DOHH2 (cell line): ENCODE results near the gene CXCL12.

ENCODE experiments used
- H3F3A ChIP-seq: fragments of 200-600 bp; sonication (generic), shearing (Covaris generic); 2 replicates; pipeline ENCODE4 v1.6.0; 2016; ENCODE audit warnings: antibody characterized with exemption, mild to moderate bottlenecking; ENCODE audit not compliant: control insufficient read depth, insufficient read depth
- H3K27ac ChIP-seq: fragments of 200-600 bp; sonication (generic); 2 replicates; pipeline ENCODE4 v1.5.1; 2014; ENCODE audit warnings: low read depth, mild to moderate bottlenecking, low read length, moderate library complexity
- H3K27me3 ChIP-seq: fragments of 200-600 bp; sonication (generic); 2 replicates; pipeline ENCODE4 v1.6.1; 2014; ENCODE audit warnings: mild to moderate bottlenecking, low read length, mixed read lengths; ENCODE audit not compliant: control insufficient read depth
- H3K36me3 ChIP-seq: fragments of 200-600 bp; sonication (generic); 2 replicates; pipeline ENCODE4 v1.6.1; 2014; ENCODE audit warnings: mild to moderate bottlenecking, low read length, moderate library complexity, mixed read lengths; ENCODE audit not compliant: control insufficient read depth
- H3K4me1 ChIP-seq: fragments of 200-600 bp; sonication (generic); 2 replicates; pipeline ENCODE4 v1.6.1; 2014; ENCODE audit warnings: mild to moderate bottlenecking, low read length, mixed read lengths; ENCODE audit not compliant: control insufficient read depth
- H3K4me2 ChIP-seq: fragments of 200-600 bp; sonication (generic); 2 replicates; pipeline ENCODE4 v1.6.0; 2014; ENCODE audit warnings: mild to moderate bottlenecking, low read length, moderate library complexity
- H3K4me3 ChIP-seq: fragments of 200-600 bp; sonication (generic); 2 replicates; pipeline ENCODE4 v1.5.1; 2014; ENCODE audit warnings: mild to moderate bottlenecking, low read length, mixed read lengths
- H3K79me2 ChIP-seq: fragments of 200-600 bp; sonication (generic); 2 replicates; pipeline ENCODE4 v1.6.1; 2014; ENCODE audit warnings: mild to moderate bottlenecking, low read length, mixed read lengths; ENCODE audit not compliant: control insufficient read depth
- H3K9me2 ChIP-seq: fragments of 200-600 bp; sonication (generic); replicated peaks from 2 replicates; pipeline ENCODE4 v1.6.1; 2014; ENCODE audit warnings: mild to moderate bottlenecking, low read length, mixed read lengths; ENCODE audit not compliant: control insufficient read depth
- H3K9me3 ChIP-seq: fragments of 200-600 bp; sonication (generic); 2 replicates; pipeline ENCODE4 v1.6.1; 2014; ENCODE audit warnings: antibody characterized with exemption, low read length, mixed read lengths; ENCODE audit not compliant: control insufficient read depth, insufficient read depth
- H4K20me1 ChIP-seq: fragments of 200-600 bp; sonication (generic); 2 replicates; pipeline ENCODE4 v1.6.0; 2014; ENCODE audit warnings: low read depth, mild to moderate bottlenecking, antibody characterized with exemption, low read length, moderate library complexity; ENCODE audit not compliant: control insufficient read depth, insufficient read depth
- EZH2phosphoT487 ChIP-seq: fragments of 200-600 bp; sonication (generic); IDR thresholded peaks from 2 replicates; pipeline ENCODE4 v1.6.1; 2017; ENCODE audit warnings: borderline replicate concordance, mild to moderate bottlenecking, antibody characterized with exemption, low read length, moderate library complexity, mixed read lengths
- TF ChIP-seq, protein P1 (sequence below): fragments of 200-600 bp; sonication (generic); IDR thresholded peaks from one replicate; pipeline ENCODE4 v1.5.1; 2014; ENCODE audit warnings: antibody characterized with exemption, mild to moderate bottlenecking, low read depth, low read length; ENCODE audit not compliant: poor library complexity, severe bottlenecking

CXCL12 gene

GRCh38 chr10:44377651-44378310 is 7.1 kb downstream of the CXCL12 start:
- Histone ChIP-seq H3K79me2 (no peaks in the 10 kb centered on the region), H3K4me1 (no peaks in the 10 kb centered on the region), H3K9me3 (no peaks in the 10 kb centered on the region), H3K27me3 (no peaks in the 10 kb centered on the region), H3K36me3 (no peaks in the 10 kb centered on the region), H3K4me2 (no peak overlapping the region), H3K9me2 (no peaks in the 10 kb centered on the region), H3F3A (no peaks in the 10 kb centered on the region), H3K27ac (no peak overlapping the region), H4K20me1 (no peaks in the 10 kb centered on the region), H3K4me3 (no peak overlapping the region)
- TF ChIP-seq EZH2phosphoT487, result no peak
- TF ChIP-seq, protein P1, sequence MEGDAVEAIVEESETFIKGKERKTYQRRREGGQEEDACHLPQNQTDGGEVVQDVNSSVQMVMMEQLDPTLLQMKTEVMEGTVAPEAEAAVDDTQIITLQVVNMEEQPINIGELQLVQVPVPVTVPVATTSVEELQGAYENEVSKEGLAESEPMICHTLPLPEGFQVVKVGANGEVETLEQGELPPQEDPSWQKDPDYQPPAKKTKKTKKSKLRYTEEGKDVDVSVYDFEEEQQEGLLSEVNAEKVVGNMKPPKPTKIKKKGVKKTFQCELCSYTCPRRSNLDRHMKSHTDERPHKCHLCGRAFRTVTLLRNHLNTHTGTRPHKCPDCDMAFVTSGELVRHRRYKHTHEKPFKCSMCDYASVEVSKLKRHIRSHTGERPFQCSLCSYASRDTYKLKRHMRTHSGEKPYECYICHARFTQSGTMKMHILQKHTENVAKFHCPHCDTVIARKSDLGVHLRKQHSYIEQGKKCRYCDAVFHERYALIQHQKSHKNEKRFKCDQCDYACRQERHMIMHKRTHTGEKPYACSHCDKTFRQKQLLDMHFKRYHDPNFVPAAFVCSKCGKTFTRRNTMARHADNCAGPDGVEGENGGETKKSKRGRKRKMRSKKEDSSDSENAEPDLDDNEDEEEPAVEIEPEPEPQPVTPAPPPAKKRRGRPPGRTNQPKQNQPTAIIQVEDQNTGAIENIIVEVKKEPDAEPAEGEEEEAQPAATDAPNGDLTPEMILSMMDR, result no peak

GRCh38 chr10:44376472-44377099 is 8.3 kb downstream of the CXCL12 start:
- H3K27me3 ChIP-seq, result no peaks in the 10 kb centered on the region
- no peak for TF ChIP-seq EZH2phosphoT487
- TF ChIP-seq, protein P1, result no peak
- no peaks in the 10 kb centered on the region for H3K4me1 ChIP-seq
- no peaks in the 10 kb centered on the region for H3K9me3 ChIP-seq
- H3K36me3 ChIP-seq, result no peaks in the 10 kb centered on the region
- H3K27ac ChIP-seq, result no peak overlapping the region
- no peak overlapping the region for H3K4me3 ChIP-seq
- H3K4me2 ChIP-seq, result no peak overlapping the region
- no peaks in the 10 kb centered on the region for H3F3A ChIP-seq
- H3K9me2 ChIP-seq, result no peaks in the 10 kb centered on the region
- no peaks in the 10 kb centered on the region for H3K79me2 ChIP-seq
- no peaks in the 10 kb centered on the region for H4K20me1 ChIP-seq

DNA sequence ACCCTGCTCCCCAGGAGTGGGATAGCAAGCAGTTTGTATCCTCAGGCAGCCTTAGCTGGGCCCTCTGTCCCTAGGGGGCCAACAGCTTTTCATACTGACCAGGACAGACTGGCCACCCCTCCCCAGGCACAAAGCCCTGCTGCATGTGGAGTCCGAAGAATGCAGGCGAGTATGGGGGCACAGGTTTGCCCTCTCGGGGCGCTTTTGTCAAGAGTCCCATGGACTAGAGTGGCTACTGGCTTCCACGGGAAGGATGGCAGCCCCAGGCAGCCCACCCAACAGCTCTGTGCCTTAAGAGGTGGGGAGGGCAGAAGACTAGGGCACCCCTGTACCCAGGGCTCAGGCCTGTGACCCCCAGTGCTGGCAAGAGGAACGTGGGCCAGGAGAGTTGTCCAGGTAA is 10.7 kb downstream of the CXCL12 start:
- no peaks in the 10 kb centered on the region for H3K9me2 ChIP-seq
- TF ChIP-seq, protein P1, result no peak
- TF ChIP-seq EZH2phosphoT487, result no peak

More for the DNA sequence above, 10.7 kb downstream of the CXCL12 start:
- Histone ChIP-seq H4K20me1 (no peaks in the 10 kb centered on the region), H3K4me1 (no peaks in the 10 kb centered on the region), H3K36me3 (no peaks in the 10 kb centered on the region), H3K9me3 (no peaks in the 10 kb centered on the region), H3K4me2 (no peak overlapping the region), H3K27ac (no peak overlapping the region), H3F3A (no peaks in the 10 kb centered on the region), H3K79me2 (no peaks in the 10 kb centered on the region), H3K27me3 (no peaks in the 10 kb centered on the region), H3K4me3 (no peak overlapping the region)
